ENCODE results near the gene HLA-DMB. TPM values are rescaled to one million over a fixed set of nuclear protein-coding genes. Genes with fewer than 3 reads are reported as not detected.

HLA-DMB gene
- total RNA-seq, 1 experiment from 2014 or later, result 0.34 TPM

- no peak for DNase-seq (ENCODE audit: low spot score)
- Histone ChIP-seq H3K27me3 (replicated peaks; ENCODE audit: insufficient read depth, low read depth, low read length, poor library complexity) (peaks cover 17% of the 10 kb centered on the region), H3K4me1 (ENCODE audit: insufficient read depth, low read length, poor library complexity, severe bottlenecking) (peaks cover 8% of the 10 kb centered on the region), H3K4me3 (ENCODE audit: low read depth, low read length, poor library complexity, severe bottlenecking) (no peak overlapping the region), H3K9me3 (ENCODE audit: low read depth, low read length, poor library complexity, severe bottlenecking) (no peaks in the 10 kb centered on the region), H3K36me3 (ENCODE audit: insufficient read depth, low read length, poor library complexity, severe bottlenecking) (no peaks in the 10 kb centered on the region), H3K27ac (ENCODE audit: low read depth, low read length, poor library complexity, severe bottlenecking) (no peak overlapping the region)
- ChIA-PET CTCF (interaction anchor here (0.7 kb wide), 1 partner anchor 48 kb away, joined by 3 read pairs; no protein-coding TSS in a partner anchor), POLR2A (ENCODE audit: low non-redundant PET) (no interaction called here)
- BruUV-seq (replicated peaks), result no TSS peak
- no peak for TF ChIP-seq CTCF (conservative IDR thresholded peaks at IDR 0.05; ENCODE audit: low read depth, low read length)
- no peak for TF ChIP-seq EZH2 (IDR thresholded peaks at IDR 0.05; ENCODE audit: borderline replicate concordance, low read depth, low read length, poor library complexity, severe bottlenecking)
- intact Hi-C loops (cut with micrococcal nuclease; ENCODE audit: unreplicated experiment), result no loop called here
These were observed 4.3 kb downstream of the HLA-DMB start for GRCh38 chr6:32936239-32937152.

GRCh38 chr6:32935551-32936238 lies 5.1 kb downstream of the HLA-DMB start:
- Histone ChIP-seq H3K9me3 (ENCODE audit: low read depth, low read length, poor library complexity, severe bottlenecking) (no peaks in the 10 kb centered on the region), H3K27me3 (replicated peaks; ENCODE audit: insufficient read depth, low read depth, low read length, poor library complexity) (peaks cover 19% of the 10 kb centered on the region), H3K4me1 (ENCODE audit: insufficient read depth, low read length, poor library complexity, severe bottlenecking) (peaks cover 1% of the 10 kb centered on the region), H3K27ac (ENCODE audit: low read depth, low read length, poor library complexity, severe bottlenecking) (no peak overlapping the region), H3K36me3 (ENCODE audit: insufficient read depth, low read length, poor library complexity, severe bottlenecking) (no peaks in the 10 kb centered on the region), H3K4me3 (ENCODE audit: low read depth, low read length, poor library complexity, severe bottlenecking) (no peak overlapping the region)
- no TSS peak for BruUV-seq (replicated peaks)
- intact Hi-C loops (cut with micrococcal nuclease; ENCODE audit: unreplicated experiment), result no loop called here
- no peak for TF ChIP-seq CTCF (conservative IDR thresholded peaks at IDR 0.05; ENCODE audit: low read depth, low read length)
- no peak for TF ChIP-seq EZH2 (IDR thresholded peaks at IDR 0.05; ENCODE audit: borderline replicate concordance, low read depth, low read length, poor library complexity, severe bottlenecking)
- ChIA-PET POLR2A (ENCODE audit: low non-redundant PET) (no interaction called here), CTCF (interaction anchor here (0.7 kb wide), 1 partner anchor 49 kb away, joined by 3 read pairs; no protein-coding TSS in a partner anchor)
- DNase-seq (ENCODE audit: low spot score), result no peak

GRCh38 chr6:32933661-32934085 lies 7.2 kb downstream of the HLA-DMB start:
- POLR2A ChIA-PET (ENCODE audit: low non-redundant PET), result interaction anchor here (1.0 kb wide), 1 partner anchor 50 kb away, joined by 3 read pairs; no protein-coding TSS in a partner anchor
- DNase-seq (ENCODE audit: low spot score), result peak; percentile 82
- no peaks in the 10 kb centered on the region for H3K36me3 ChIP-seq (ENCODE audit: insufficient read depth, low read length, poor library complexity, severe bottlenecking)
- no peak overlapping the region for H3K4me3 ChIP-seq (ENCODE audit: low read depth, low read length, poor library complexity, severe bottlenecking)
- intact Hi-C loops (cut with micrococcal nuclease; ENCODE audit: unreplicated experiment), result loop anchor here (1.0 kb wide), 1 partner anchor 51 kb away; no protein-coding TSS in a partner anchor
- no peak for TF ChIP-seq EZH2 (IDR thresholded peaks at IDR 0.05; ENCODE audit: borderline replicate concordance, low read depth, low read length, poor library complexity, severe bottlenecking)
- TF ChIP-seq CTCF (conservative IDR thresholded peaks at IDR 0.05; ENCODE audit: low read depth, low read length), result peak; percentile 88
- H3K27ac ChIP-seq (ENCODE audit: low read depth, low read length, poor library complexity, severe bottlenecking), result no peak overlapping the region
- no peaks in the 10 kb centered on the region for H3K4me1 ChIP-seq (ENCODE audit: insufficient read depth, low read length, poor library complexity, severe bottlenecking)
- CTCF ChIA-PET, result interaction anchor here (0.6 to 3.6 kb wide), 11 partner anchors 9 to 240 kb away, joined by 3 to 61 read pairs (median 4); partner anchors contain the start of genes BRD2 and HLA-DMA
- no peaks in the 10 kb centered on the region for H3K9me3 ChIP-seq (ENCODE audit: low read depth, low read length, poor library complexity, severe bottlenecking)
- peaks cover 25% of the 10 kb centered on the region for H3K27me3 ChIP-seq (replicated peaks; ENCODE audit: insufficient read depth, low read depth, low read length, poor library complexity)
- BruUV-seq (replicated peaks), result no TSS peak
